Measurements from ENCODE around the gene FTCDNL1.

DNA sequence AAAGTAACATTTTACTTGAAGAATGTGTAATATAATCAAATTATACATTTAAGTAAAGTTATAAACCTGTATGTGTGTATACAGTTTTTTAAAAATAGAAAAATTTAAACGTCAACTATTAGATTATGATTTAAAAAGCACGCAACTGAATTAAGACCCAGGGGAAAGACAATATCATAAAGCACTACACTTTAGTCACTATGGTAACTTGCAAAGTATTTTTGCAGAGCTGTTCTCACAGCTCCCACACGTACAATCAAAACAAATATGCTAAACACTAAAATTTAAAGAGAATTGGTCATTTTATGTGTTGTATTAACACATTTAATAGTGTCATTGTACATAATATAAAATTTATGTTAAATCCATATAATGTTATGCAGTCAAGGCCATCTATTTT is 59.7 kb downstream of the FTCDNL1 start:
- TF ChIP-seq POLR2A (IDR thresholded peaks at IDR 0.05; ENCODE audit: low read length) (no peak), GATA1 (IDR thresholded peaks at IDR 0.05; ENCODE audit: low read depth, low read length) (no peak)
